GM18526 (cell line): ENCODE data around the gene TLCD3A.

Experiments
- POLR2A ChIP-seq: IDR thresholded peaks from 3 replicates; pipeline ENCODE4 v1.6.1; 2011; ENCODE audit not compliant: insufficient read length; ENCODE audit errors: extremely low read depth

TLCD3A gene

GRCh38 chr17:732067-732901 lies at the start of gene TLCD3A:
Gene TLCD3A (plus strand): TSS chr17:732596. CDS start chr17:732648, 52 bp downstream.
- peak; percentile 24 for TF ChIP-seq POLR2A

- TF ChIP-seq POLR2A, result no peak
Observed at GRCh38 chr17:683040-683439, 49.4 kb upstream of the TLCD3A start.

GRCh38 chr17:683499-684254 lies 48.7 kb upstream of the TLCD3A start:
- no peak for TF ChIP-seq POLR2A

GRCh38 chr17:685006-685405 lies 47.4 kb upstream of the TLCD3A start:
- no peak for TF ChIP-seq POLR2A

- no peak for TF ChIP-seq POLR2A
Observed at GRCh38 chr17:688100-688989, 44.1 kb upstream of the TLCD3A start.

GRCh38 chr17:689556-690275 lies 42.7 kb upstream of the TLCD3A start:
- no peak for TF ChIP-seq POLR2A

- TF ChIP-seq POLR2A, result no peak
Observed at GRCh38 chr17:690361-690760, 42.0 kb upstream of the TLCD3A start.

GRCh38 chr17:691423-691822 lies 41.0 kb upstream of the TLCD3A start:
- TF ChIP-seq POLR2A, result no peak

GRCh38 chr17:692116-692515 lies 40.3 kb upstream of the TLCD3A start:
- no peak for TF ChIP-seq POLR2A

GRCh38 chr17:693791-694638 lies 38.4 kb upstream of the TLCD3A start:
- TF ChIP-seq POLR2A, result no peak

- no peak for TF ChIP-seq POLR2A
Observed at GRCh38 chr17:696369-696768, 36.0 kb upstream of the TLCD3A start.

GRCh38 chr17:697682-698081 lies 34.7 kb upstream of the TLCD3A start:
- no peak for TF ChIP-seq POLR2A

- no peak for TF ChIP-seq POLR2A
Observed at GRCh38 chr17:699345-699744, 33.1 kb upstream of the TLCD3A start.
